NB4 (cell line): ENCODE measurements around the gene PLA2G15.

ENCODE experiments used
- CTCF ChIP-seq: IDR thresholded peaks from one replicate; pipeline ENCODE4 v1.5.1; 2012; ENCODE audit warnings: low read depth, low read length
- POLR2A ChIP-seq: IDR thresholded peaks from 2 replicates; pipeline ENCODE4 v1.6.1; 2011; ENCODE audit warnings: mild to moderate bottlenecking; ENCODE audit not compliant: insufficient read length; ENCODE audit errors: extremely low read depth

- no peak for TF ChIP-seq CTCF
- TF ChIP-seq POLR2A, result no peak
Observed at GRCh38 chr16:68255712-68256111, 10.5 kb downstream of the PLA2G15 start.
